RWPE2 (cell line): ENCODE results near the gene POC1B.

Source experiments
- ATAC-seq: fragments of 200-7000 bp; cut with Tn5 transposase; 3 replicates; pipeline ENCODE4 v1.9.1; 2021; ENCODE audit warnings: low read depth
- DNase-seq: peaks from one replicate; pipeline ENCODE4 v3.0.0-alpha.2; 2020; ENCODE audit warnings: low spot score
- H3K27ac ChIP-seq: fragments of 450-650 bp; 2 replicates; pipeline ENCODE4 v1.5.1; 2017; ENCODE audit warnings: mild to moderate bottlenecking; ENCODE audit not compliant: poor library complexity, severe bottlenecking
- H3K27me3 ChIP-seq: fragments of 250-450 bp; sonication (Bioruptor Pico); 2 replicates; pipeline ENCODE4 v1.5.1; 2021; ENCODE audit warnings: mild to moderate bottlenecking, moderate library complexity; ENCODE audit not compliant: insufficient read depth, poor library complexity, severe bottlenecking
- H3K36me3 ChIP-seq: fragments of 250-450 bp; sonication (Bioruptor Pico); 2 replicates; pipeline ENCODE4 v1.5.1; 2020; ENCODE audit warnings: low read depth, mild to moderate bottlenecking, moderate library complexity
- H3K4me1 ChIP-seq: fragments of 250-450 bp; sonication (Bioruptor Pico); 2 replicates; pipeline ENCODE4 v1.5.1; 2021; ENCODE audit warnings: mild to moderate bottlenecking, moderate library complexity; ENCODE audit not compliant: insufficient read depth, poor library complexity, severe bottlenecking
- H3K4me3 ChIP-seq: fragments of 250-450 bp; sonication (Bioruptor Pico); 2 replicates; pipeline ENCODE4 v1.5.1; 2021; ENCODE audit warnings: mild to moderate bottlenecking, moderate library complexity; ENCODE audit not compliant: severe bottlenecking
- H3K9me3 ChIP-seq: fragments of 250-450 bp; sonication (Bioruptor Pico); 2 replicates; pipeline ENCODE4 v1.5.1; 2021; ENCODE audit warnings: mild to moderate bottlenecking, moderate library complexity; ENCODE audit not compliant: severe bottlenecking
- TF ChIP-seq, protein P1 (sequence below): fragments of 450-650 bp; IDR thresholded peaks from one replicate; pipeline ENCODE4 v1.5.1; 2017; ENCODE audit warnings: mild to moderate bottlenecking, moderate library complexity; ENCODE audit not compliant: poor library complexity, severe bottlenecking

POC1B gene

GRCh38 chr12:89390802-89391673 lies 134.8 kb downstream of the POC1B start:
- Histone ChIP-seq H3K27ac (no peak overlapping the region), H3K36me3 (no peaks in the 10 kb centered on the region), H3K4me1 (peaks cover 11% of the 10 kb centered on the region), H3K4me3 (no peak overlapping the region), H3K27me3 (no peaks in the 10 kb centered on the region), H3K9me3 (no peaks in the 10 kb centered on the region)
- ATAC-seq (peak; percentile 62), DNase-seq (no peak)
- TF ChIP-seq, protein P1, sequence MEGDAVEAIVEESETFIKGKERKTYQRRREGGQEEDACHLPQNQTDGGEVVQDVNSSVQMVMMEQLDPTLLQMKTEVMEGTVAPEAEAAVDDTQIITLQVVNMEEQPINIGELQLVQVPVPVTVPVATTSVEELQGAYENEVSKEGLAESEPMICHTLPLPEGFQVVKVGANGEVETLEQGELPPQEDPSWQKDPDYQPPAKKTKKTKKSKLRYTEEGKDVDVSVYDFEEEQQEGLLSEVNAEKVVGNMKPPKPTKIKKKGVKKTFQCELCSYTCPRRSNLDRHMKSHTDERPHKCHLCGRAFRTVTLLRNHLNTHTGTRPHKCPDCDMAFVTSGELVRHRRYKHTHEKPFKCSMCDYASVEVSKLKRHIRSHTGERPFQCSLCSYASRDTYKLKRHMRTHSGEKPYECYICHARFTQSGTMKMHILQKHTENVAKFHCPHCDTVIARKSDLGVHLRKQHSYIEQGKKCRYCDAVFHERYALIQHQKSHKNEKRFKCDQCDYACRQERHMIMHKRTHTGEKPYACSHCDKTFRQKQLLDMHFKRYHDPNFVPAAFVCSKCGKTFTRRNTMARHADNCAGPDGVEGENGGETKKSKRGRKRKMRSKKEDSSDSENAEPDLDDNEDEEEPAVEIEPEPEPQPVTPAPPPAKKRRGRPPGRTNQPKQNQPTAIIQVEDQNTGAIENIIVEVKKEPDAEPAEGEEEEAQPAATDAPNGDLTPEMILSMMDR = no peak

- peaks cover 19% of the 10 kb centered on the region for H3K4me1 ChIP-seq
- H3K36me3 ChIP-seq = no peaks in the 10 kb centered on the region
- no peak overlapping the region for H3K27ac ChIP-seq
- no peak for ATAC-seq
- TF ChIP-seq, protein P1 = no peak
- no peaks in the 10 kb centered on the region for H3K27me3 ChIP-seq
- H3K9me3 ChIP-seq = no peaks in the 10 kb centered on the region
- no peak overlapping the region for H3K4me3 ChIP-seq
- DNase-seq = no peak
Measured at GRCh38 chr12:89389755-89390661, 135.8 kb downstream of the POC1B start.

DNA sequence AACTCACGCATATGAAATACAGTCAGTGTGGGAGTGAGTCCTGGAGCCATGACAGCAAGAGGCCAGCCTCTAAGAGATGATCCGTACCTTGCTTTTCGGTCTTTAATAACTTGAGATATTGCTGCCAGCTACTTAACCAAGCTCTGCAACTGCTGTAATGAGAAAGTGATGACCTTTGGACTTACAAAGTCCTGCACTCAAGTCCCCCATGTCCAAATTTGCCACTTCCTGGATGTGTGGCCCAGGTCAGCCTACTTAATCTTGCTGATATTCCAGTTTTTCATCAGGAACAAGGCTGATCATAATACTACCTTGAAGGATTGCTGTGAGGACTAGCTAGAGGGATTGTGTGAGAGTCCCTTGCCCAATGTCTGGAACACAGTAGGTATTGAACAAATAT lies 139.7 kb downstream of the POC1B start:
- Histone ChIP-seq H3K27me3 (no peaks in the 10 kb centered on the region), H3K27ac (no peak overlapping the region), H3K4me1 (peaks cover 46% of the 10 kb centered on the region), H3K4me3 (no peak overlapping the region), H3K36me3 (no peaks in the 10 kb centered on the region), H3K9me3 (no peaks in the 10 kb centered on the region)
- DNase-seq (no peak), ATAC-seq (no peak)
- TF ChIP-seq, protein P1 = no peak

GRCh38 chr12:89384807-89385206 lies 141.0 kb downstream of the POC1B start:
- no peaks in the 10 kb centered on the region for H3K36me3 ChIP-seq
- TF ChIP-seq, protein P1 = no peak
- H3K27ac ChIP-seq = peak overlapping the region; percentile 84
- no peak overlapping the region for H3K4me3 ChIP-seq
- peaks cover 36% of the 10 kb centered on the region for H3K4me1 ChIP-seq
- H3K9me3 ChIP-seq = no peaks in the 10 kb centered on the region
- DNase-seq (no peak), ATAC-seq (no peak)
- no peaks in the 10 kb centered on the region for H3K27me3 ChIP-seq
